ENCODE data around the gene HMCN1.

Gene HMCN1

DNA sequence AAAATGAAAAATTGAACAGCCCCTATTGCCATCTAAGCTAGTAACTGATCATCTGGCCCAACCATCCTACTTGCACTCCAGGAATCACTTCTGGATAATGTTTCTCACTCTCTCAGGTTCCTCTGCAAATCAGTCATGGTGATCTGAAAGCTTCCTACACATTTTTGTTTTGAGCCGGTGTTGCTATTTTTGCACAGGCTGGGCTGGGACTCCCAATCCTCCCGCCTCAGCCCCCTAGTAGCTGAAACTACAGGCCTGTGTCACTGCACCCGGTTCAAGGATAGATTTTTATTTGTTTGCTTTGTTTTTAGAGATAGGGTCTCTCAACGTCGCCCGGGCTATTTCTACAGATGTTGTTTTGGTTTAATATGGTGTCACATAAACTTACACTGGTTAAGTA, 40.5 kb upstream of the HMCN1 start:
- Histone ChIP-seq H3K27me3 (ENCODE audit: low read length) (no peaks in the 10 kb centered on the region), H3K4me2 (ENCODE audit: low read depth, low read length, poor library complexity, severe bottlenecking) (peak overlapping the region; percentile 62), H3K9me3 (ENCODE audit: insufficient read depth, low read length) (no peaks in the 10 kb centered on the region), H3K27ac (ENCODE audit: low read depth, low read length) (peak overlapping the region; percentile 63), H3K79me2 (ENCODE audit: insufficient read depth, low read length) (no peaks in the 10 kb centered on the region), H3K36me3 (ENCODE audit: low read length) (no peaks in the 10 kb centered on the region), H3K4me3 (ENCODE audit: insufficient read depth, low read length, poor library complexity, severe bottlenecking) (peak overlapping the region; percentile 37), H4K20me1 (ENCODE audit: low read depth, low read length) (no peaks in the 10 kb centered on the region), H3F3A (ENCODE audit: insufficient read depth) (peaks cover 5% of the 10 kb centered on the region), H3K9ac (ENCODE audit: low read length) (no peak overlapping the region), H3K9me2 (replicated peaks; ENCODE audit: insufficient read depth, low read length) (no peaks in the 10 kb centered on the region), H2AFZ (ENCODE audit: low read depth, low read length, severe bottlenecking) (peak overlapping the region; percentile 96)
- TF ChIP-seq EZH2phosphoT487 (conservative IDR thresholded peaks at IDR 0.05; ENCODE audit: low read length) = no peak
- TF ChIP-seq, protein P1, sequence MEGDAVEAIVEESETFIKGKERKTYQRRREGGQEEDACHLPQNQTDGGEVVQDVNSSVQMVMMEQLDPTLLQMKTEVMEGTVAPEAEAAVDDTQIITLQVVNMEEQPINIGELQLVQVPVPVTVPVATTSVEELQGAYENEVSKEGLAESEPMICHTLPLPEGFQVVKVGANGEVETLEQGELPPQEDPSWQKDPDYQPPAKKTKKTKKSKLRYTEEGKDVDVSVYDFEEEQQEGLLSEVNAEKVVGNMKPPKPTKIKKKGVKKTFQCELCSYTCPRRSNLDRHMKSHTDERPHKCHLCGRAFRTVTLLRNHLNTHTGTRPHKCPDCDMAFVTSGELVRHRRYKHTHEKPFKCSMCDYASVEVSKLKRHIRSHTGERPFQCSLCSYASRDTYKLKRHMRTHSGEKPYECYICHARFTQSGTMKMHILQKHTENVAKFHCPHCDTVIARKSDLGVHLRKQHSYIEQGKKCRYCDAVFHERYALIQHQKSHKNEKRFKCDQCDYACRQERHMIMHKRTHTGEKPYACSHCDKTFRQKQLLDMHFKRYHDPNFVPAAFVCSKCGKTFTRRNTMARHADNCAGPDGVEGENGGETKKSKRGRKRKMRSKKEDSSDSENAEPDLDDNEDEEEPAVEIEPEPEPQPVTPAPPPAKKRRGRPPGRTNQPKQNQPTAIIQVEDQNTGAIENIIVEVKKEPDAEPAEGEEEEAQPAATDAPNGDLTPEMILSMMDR (IDR thresholded peaks at IDR 0.05; ENCODE audit: insufficient read depth, low read length, poor library complexity, severe bottlenecking) = no peak

DNA sequence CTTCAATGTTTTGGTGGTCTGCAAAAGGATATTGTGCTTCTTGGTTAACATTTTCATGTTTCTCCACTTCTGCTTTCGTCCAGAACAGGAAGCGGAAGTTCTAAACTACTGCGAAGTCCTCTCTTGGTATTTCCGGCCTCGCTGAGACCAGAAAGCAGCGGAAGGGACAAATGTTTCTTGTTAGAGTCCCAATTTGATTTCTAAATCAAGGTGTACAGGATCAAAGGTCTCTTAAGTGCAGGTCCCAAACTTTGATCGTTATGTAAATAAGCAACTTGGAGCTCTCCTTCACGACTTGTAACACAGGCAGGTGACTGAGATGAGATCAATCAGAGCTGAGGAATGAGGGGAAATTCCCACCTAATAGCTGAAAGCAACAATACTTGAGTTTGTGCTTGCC, 40.1 kb upstream of the HMCN1 start:
- no peaks in the 10 kb centered on the region for H3K79me2 ChIP-seq (ENCODE audit: insufficient read depth, low read length)
- H3F3A ChIP-seq (ENCODE audit: insufficient read depth) = peaks cover 5% of the 10 kb centered on the region
- H2AFZ ChIP-seq (ENCODE audit: low read depth, low read length, severe bottlenecking) = peak overlapping the region; percentile 96
- peak overlapping the region; percentile 36 for H3K9ac ChIP-seq (ENCODE audit: low read length)
- peak overlapping the region; percentile 62 for H3K4me2 ChIP-seq (ENCODE audit: low read depth, low read length, poor library complexity, severe bottlenecking)
- no peaks in the 10 kb centered on the region for H3K36me3 ChIP-seq (ENCODE audit: low read length)
- no peaks in the 10 kb centered on the region for H3K9me2 ChIP-seq (replicated peaks; ENCODE audit: insufficient read depth, low read length)
- H3K9me3 ChIP-seq (ENCODE audit: insufficient read depth, low read length) = no peaks in the 10 kb centered on the region
- H3K4me3 ChIP-seq (ENCODE audit: insufficient read depth, low read length, poor library complexity, severe bottlenecking) = peak overlapping the region; percentile 37
- no peaks in the 10 kb centered on the region for H3K27me3 ChIP-seq (ENCODE audit: low read length)
- peak overlapping the region; percentile 63 for H3K27ac ChIP-seq (ENCODE audit: low read depth, low read length)
- TF ChIP-seq, protein P1 (IDR thresholded peaks at IDR 0.05; ENCODE audit: insufficient read depth, low read length, poor library complexity, severe bottlenecking) = no peak
- TF ChIP-seq EZH2phosphoT487 (conservative IDR thresholded peaks at IDR 0.05; ENCODE audit: low read length) = no peak
- no peaks in the 10 kb centered on the region for H4K20me1 ChIP-seq (ENCODE audit: low read depth, low read length)

DNA sequence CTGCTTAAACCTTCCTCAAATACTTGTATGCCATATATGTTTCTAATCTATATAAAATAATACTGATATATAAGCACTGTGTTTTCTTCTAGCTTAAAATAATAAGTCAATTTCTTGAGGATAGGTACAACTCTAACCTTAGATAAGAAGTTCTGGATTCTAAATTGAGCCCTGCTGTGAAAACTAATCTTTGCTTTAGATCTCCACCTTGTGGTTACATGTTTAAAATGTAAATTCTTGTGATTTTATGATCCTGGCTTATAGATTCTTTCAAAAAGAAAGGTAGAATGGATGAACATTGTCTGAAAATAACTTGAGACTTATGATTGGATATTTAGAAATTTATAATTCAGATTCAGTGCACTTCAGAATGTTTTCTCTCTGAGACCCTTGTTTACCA, 38.9 kb upstream of the HMCN1 start:
- Histone ChIP-seq H4K20me1 (ENCODE audit: low read depth, low read length) (no peaks in the 10 kb centered on the region), H3K9me2 (replicated peaks; ENCODE audit: insufficient read depth, low read length) (no peaks in the 10 kb centered on the region), H3K4me2 (ENCODE audit: low read depth, low read length, poor library complexity, severe bottlenecking) (no peak overlapping the region), H3K9ac (ENCODE audit: low read length) (no peak overlapping the region), H3K27me3 (ENCODE audit: low read length) (no peaks in the 10 kb centered on the region), H3K27ac (ENCODE audit: low read depth, low read length) (no peak overlapping the region), H3K9me3 (ENCODE audit: insufficient read depth, low read length) (no peaks in the 10 kb centered on the region), H3K36me3 (ENCODE audit: low read length) (no peaks in the 10 kb centered on the region), H3F3A (ENCODE audit: insufficient read depth) (peaks cover 5% of the 10 kb centered on the region), H2AFZ (ENCODE audit: low read depth, low read length, severe bottlenecking) (no peak overlapping the region), H3K79me2 (ENCODE audit: insufficient read depth, low read length) (no peaks in the 10 kb centered on the region), H3K4me3 (ENCODE audit: insufficient read depth, low read length, poor library complexity, severe bottlenecking) (no peak overlapping the region)
- TF ChIP-seq, protein P1 (IDR thresholded peaks at IDR 0.05; ENCODE audit: insufficient read depth, low read length, poor library complexity, severe bottlenecking) = peak; percentile 21
- TF ChIP-seq EZH2phosphoT487 (conservative IDR thresholded peaks at IDR 0.05; ENCODE audit: low read length) = no peak
